T-helper 1 cell treated with Interleukin-12 subunit alpha and Interleukin-12 subunit beta and Interleukin-4 antibody, amounts not matched to agents 30 μg/mL and 1 μg/mL, for 36 hours (primary cell): ENCODE measurements around the gene GALNT17.
"Not testable (repeated sequence)": the region's sequence is repeated elsewhere in the genome, so short reads cannot be mapped to it uniquely, and the experiment has no call there.

ENCODE experiments used
- H3K27ac Mint-ChIP-seq: one replicate; pipeline ENCODE4 v1.8.0; 2021; ENCODE audit warnings: mild to moderate bottlenecking, mixed read lengths
- H3K27me3 Mint-ChIP-seq: one replicate; pipeline ENCODE4 v1.8.0; 2021; ENCODE audit warnings: low read depth, mixed read lengths
- H3K36me3 Mint-ChIP-seq: one replicate; pipeline ENCODE4 v1.8.0; 2021; ENCODE audit warnings: low read depth, mixed read lengths
- H3K4me1 Mint-ChIP-seq: one replicate; pipeline ENCODE4 v1.8.0; 2021; ENCODE audit warnings: low read depth, mixed read lengths
- H3K4me3 Mint-ChIP-seq: one replicate; pipeline ENCODE4 v1.8.0; 2021; ENCODE audit warnings: mild to moderate bottlenecking, moderate library complexity, mixed read lengths
- H3K9me3 Mint-ChIP-seq: one replicate; pipeline ENCODE4 v1.8.0; 2021; ENCODE audit warnings: mixed read lengths

Gene GALNT17

GRCh38 chr7:71558806-71559613 lies 427.1 kb downstream of the GALNT17 start:
- H3K4me1 Mint-ChIP-seq, result no peaks in the 10 kb centered on the region
- H3K36me3 Mint-ChIP-seq, result no peaks in the 10 kb centered on the region
- H3K4me3 Mint-ChIP-seq, result no peak overlapping the region
- no peaks in the 10 kb centered on the region for H3K27me3 Mint-ChIP-seq
- no peak overlapping the region for H3K27ac Mint-ChIP-seq
- peaks cover 13% of the 10 kb centered on the region for H3K9me3 Mint-ChIP-seq

GRCh38 chr7:71560354-71560995 lies 428.5 kb downstream of the GALNT17 start:
- Mint-ChIP-seq H3K27me3 (no peaks in the 10 kb centered on the region), H3K9me3 (peaks cover 13% of the 10 kb centered on the region), H3K4me3 (no peak overlapping the region), H3K27ac (no peak overlapping the region), H3K4me1 (no peaks in the 10 kb centered on the region), H3K36me3 (no peaks in the 10 kb centered on the region)

- peaks cover 15% of the 10 kb centered on the region for H3K9me3 Mint-ChIP-seq
- no peak overlapping the region for H3K27ac Mint-ChIP-seq
- no peaks in the 10 kb centered on the region for H3K36me3 Mint-ChIP-seq
- no peaks in the 10 kb centered on the region for H3K4me1 Mint-ChIP-seq
- no peaks in the 10 kb centered on the region for H3K27me3 Mint-ChIP-seq
- H3K4me3 Mint-ChIP-seq, result no peak overlapping the region
These were observed 431.3 kb downstream of the GALNT17 start for GRCh38 chr7:71563276-71563675.

GRCh38 chr7:71566376-71566775 lies 434.4 kb downstream of the GALNT17 start:
- H3K4me3 Mint-ChIP-seq, result no peak overlapping the region
- no peaks in the 10 kb centered on the region for H3K4me1 Mint-ChIP-seq
- H3K27ac Mint-ChIP-seq, result no peak overlapping the region
- no peaks in the 10 kb centered on the region for H3K36me3 Mint-ChIP-seq
- H3K9me3 Mint-ChIP-seq, result peaks cover 28% of the 10 kb centered on the region
- no peaks in the 10 kb centered on the region for H3K27me3 Mint-ChIP-seq

GRCh38 chr7:71566991-71567390 lies 435.0 kb downstream of the GALNT17 start:
- Mint-ChIP-seq H3K4me3 (no peak overlapping the region), H3K27ac (no peak overlapping the region), H3K9me3 (peaks cover 28% of the 10 kb centered on the region), H3K36me3 (no peaks in the 10 kb centered on the region), H3K4me1 (no peaks in the 10 kb centered on the region), H3K27me3 (no peaks in the 10 kb centered on the region)

GRCh38 chr7:71574153-71574860 lies 442.4 kb downstream of the GALNT17 start:
- no peak overlapping the region for H3K4me3 Mint-ChIP-seq
- peaks cover 32% of the 10 kb centered on the region for H3K9me3 Mint-ChIP-seq
- no peaks in the 10 kb centered on the region for H3K4me1 Mint-ChIP-seq
- no peaks in the 10 kb centered on the region for H3K27me3 Mint-ChIP-seq
- no peak overlapping the region for H3K27ac Mint-ChIP-seq
- no peaks in the 10 kb centered on the region for H3K36me3 Mint-ChIP-seq

- Mint-ChIP-seq H3K4me3 (no peak overlapping the region), H3K9me3 (peaks cover 20% of the 10 kb centered on the region), H3K4me1 (no peaks in the 10 kb centered on the region), H3K36me3 (no peaks in the 10 kb centered on the region), H3K27me3 (no peaks in the 10 kb centered on the region), H3K27ac (no peak overlapping the region)
These were observed 448.1 kb downstream of the GALNT17 start for GRCh38 chr7:71580027-71580426.

GRCh38 chr7:71584256-71584655 lies 452.3 kb downstream of the GALNT17 start:
- H3K27me3 Mint-ChIP-seq, result no peaks in the 10 kb centered on the region
- H3K27ac Mint-ChIP-seq, result no peak overlapping the region
- H3K4me3 Mint-ChIP-seq, result no peak overlapping the region
- H3K36me3 Mint-ChIP-seq, result no peaks in the 10 kb centered on the region
- no peaks in the 10 kb centered on the region for H3K4me1 Mint-ChIP-seq
- H3K9me3 Mint-ChIP-seq, result peaks cover 14% of the 10 kb centered on the region

- Mint-ChIP-seq H3K4me3 (no peak overlapping the region), H3K27me3 (no peaks in the 10 kb centered on the region), H3K27ac (no peak overlapping the region), H3K4me1 (no peaks in the 10 kb centered on the region), H3K36me3 (no peaks in the 10 kb centered on the region), H3K9me3 (peaks cover 14% of the 10 kb centered on the region)
These were observed 459.9 kb downstream of the GALNT17 start for GRCh38 chr7:71591876-71592275.

GRCh38 chr7:71592388-71592787 lies 460.4 kb downstream of the GALNT17 start:
- H3K36me3 Mint-ChIP-seq, H3K27me3 Mint-ChIP-seq, H3K27ac Mint-ChIP-seq, H3K4me3 Mint-ChIP-seq, H3K4me1 Mint-ChIP-seq: not testable (repeated sequence)
- peaks cover 14% of the 10 kb centered on the region for H3K9me3 Mint-ChIP-seq

- peaks cover 23% of the 10 kb centered on the region for H3K9me3 Mint-ChIP-seq
- no peaks in the 10 kb centered on the region for H3K27me3 Mint-ChIP-seq
- H3K36me3 Mint-ChIP-seq, result no peaks in the 10 kb centered on the region
- no peaks in the 10 kb centered on the region for H3K4me1 Mint-ChIP-seq
- H3K4me3 Mint-ChIP-seq, result no peak overlapping the region
- H3K27ac Mint-ChIP-seq, result no peak overlapping the region
These were observed 462.8 kb downstream of the GALNT17 start for GRCh38 chr7:71594736-71595135.

GRCh38 chr7:71595176-71595575 lies 463.2 kb downstream of the GALNT17 start:
- peaks cover 27% of the 10 kb centered on the region for H3K9me3 Mint-ChIP-seq
- no peak overlapping the region for H3K27ac Mint-ChIP-seq
- no peaks in the 10 kb centered on the region for H3K27me3 Mint-ChIP-seq
- H3K4me3 Mint-ChIP-seq, result no peak overlapping the region
- H3K36me3 Mint-ChIP-seq, result no peaks in the 10 kb centered on the region
- no peaks in the 10 kb centered on the region for H3K4me1 Mint-ChIP-seq

- H3K4me3 Mint-ChIP-seq, result no peak overlapping the region
- H3K27me3 Mint-ChIP-seq, result no peaks in the 10 kb centered on the region
- no peaks in the 10 kb centered on the region for H3K4me1 Mint-ChIP-seq
- H3K36me3 Mint-ChIP-seq, result no peaks in the 10 kb centered on the region
- no peak overlapping the region for H3K27ac Mint-ChIP-seq
- H3K9me3 Mint-ChIP-seq, result peaks cover 45% of the 10 kb centered on the region
These were observed 466.6 kb downstream of the GALNT17 start for GRCh38 chr7:71598553-71598952.

GRCh38 chr7:71601851-71602250 lies 469.9 kb downstream of the GALNT17 start:
- no peaks in the 10 kb centered on the region for H3K4me1 Mint-ChIP-seq
- H3K36me3 Mint-ChIP-seq, result no peaks in the 10 kb centered on the region
- no peak overlapping the region for H3K4me3 Mint-ChIP-seq
- peaks cover 36% of the 10 kb centered on the region for H3K9me3 Mint-ChIP-seq
- no peak overlapping the region for H3K27ac Mint-ChIP-seq
- H3K27me3 Mint-ChIP-seq, result no peaks in the 10 kb centered on the region
